Thyroid gland (tissue), 4 donors: ENCODE data around the gene SLC28A1.

ENCODE experiments used
- POLR2A ChIP-seq, 2 donors: fragments of 450-650 bp; IDR thresholded peaks; one replicate each; pipeline ENCODE4 v1.6.1; 2017; ENCODE audit warnings: antibody characterized with exemption in 2 of 2, mild to moderate bottlenecking in 2 of 2, moderate library complexity in 1 of 2
- TF ChIP-seq, protein P1 (sequence below), 6 experiments: fragments of 200-600 bp in 3 of 6; fragments of 450-650 bp in 3 of 6; sonication (generic) in 3 of 6; IDR thresholded peaks; one replicate each; pipeline ENCODE4 v1.5.1; 2016 to 2019; ENCODE audit warnings: antibody characterized with exemption in 6 of 6, mild to moderate bottlenecking in 2 of 6, inconsistent platforms in 1 of 6, moderate library complexity in 1 of 6

DNA sequence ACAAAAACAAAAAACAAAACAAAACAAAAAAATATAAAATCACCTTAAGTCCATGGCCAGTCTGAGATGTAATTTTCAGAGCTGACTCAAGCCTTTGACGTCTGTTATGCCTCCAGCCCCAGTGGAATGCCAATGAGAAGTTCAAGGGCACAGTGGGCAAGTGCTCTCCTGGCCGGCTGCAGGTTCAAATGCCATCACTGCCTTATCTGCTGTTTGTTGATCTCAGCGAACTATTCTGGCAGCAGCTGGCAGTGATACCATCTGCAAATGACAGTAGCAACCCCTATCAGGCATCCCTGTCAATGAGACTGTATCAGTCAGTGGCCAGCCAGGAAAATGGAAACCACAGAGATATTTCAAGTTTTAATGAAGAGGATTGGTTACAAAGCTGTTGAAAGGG, 86.4 kb downstream of the SLC28A1 start:
- no peak for TF ChIP-seq POLR2A (IDR thresholded peaks at IDR 0.05)
- TF ChIP-seq, protein P1, sequence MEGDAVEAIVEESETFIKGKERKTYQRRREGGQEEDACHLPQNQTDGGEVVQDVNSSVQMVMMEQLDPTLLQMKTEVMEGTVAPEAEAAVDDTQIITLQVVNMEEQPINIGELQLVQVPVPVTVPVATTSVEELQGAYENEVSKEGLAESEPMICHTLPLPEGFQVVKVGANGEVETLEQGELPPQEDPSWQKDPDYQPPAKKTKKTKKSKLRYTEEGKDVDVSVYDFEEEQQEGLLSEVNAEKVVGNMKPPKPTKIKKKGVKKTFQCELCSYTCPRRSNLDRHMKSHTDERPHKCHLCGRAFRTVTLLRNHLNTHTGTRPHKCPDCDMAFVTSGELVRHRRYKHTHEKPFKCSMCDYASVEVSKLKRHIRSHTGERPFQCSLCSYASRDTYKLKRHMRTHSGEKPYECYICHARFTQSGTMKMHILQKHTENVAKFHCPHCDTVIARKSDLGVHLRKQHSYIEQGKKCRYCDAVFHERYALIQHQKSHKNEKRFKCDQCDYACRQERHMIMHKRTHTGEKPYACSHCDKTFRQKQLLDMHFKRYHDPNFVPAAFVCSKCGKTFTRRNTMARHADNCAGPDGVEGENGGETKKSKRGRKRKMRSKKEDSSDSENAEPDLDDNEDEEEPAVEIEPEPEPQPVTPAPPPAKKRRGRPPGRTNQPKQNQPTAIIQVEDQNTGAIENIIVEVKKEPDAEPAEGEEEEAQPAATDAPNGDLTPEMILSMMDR (IDR thresholded peaks at IDR 0.05) = no peak
